Neural cell (in vitro differentiated cells): ENCODE measurements around the gene GALNT2.

Source experiments
- CTCF ChIP-seq: fragments of 450-650 bp; IDR thresholded peaks from 2 replicates; pipeline ENCODE4 v1.5.1; 2014; ENCODE audit warnings: antibody characterized with exemption, mild to moderate bottlenecking, moderate library complexity; ENCODE audit not compliant: poor library complexity, severe bottlenecking
- REST ChIP-seq: IDR thresholded peaks from 2 replicates; pipeline ENCODE4 v1.6.1; 2012; ENCODE audit warnings: borderline replicate concordance
- SMC3 ChIP-seq: fragments of 450-650 bp; conservative IDR thresholded peaks from 2 replicates; pipeline ENCODE4 v1.6.1; 2014; ENCODE audit warnings: antibody characterized with exemption, mild to moderate bottlenecking, moderate library complexity; ENCODE audit not compliant: poor library complexity

GRCh38 chr1:230307213-230307612 is 240.2 kb downstream of the GALNT2 start:
- no peak for TF ChIP-seq CTCF
- no peak for TF ChIP-seq REST
- no peak for TF ChIP-seq SMC3
